ENCODE data around the gene PPA2.
"Not testable (repeated sequence)": the region's sequence is repeated elsewhere in the genome, so short reads cannot be mapped to it uniquely, and the experiment has no call there.

The PPA2 gene

DNA sequence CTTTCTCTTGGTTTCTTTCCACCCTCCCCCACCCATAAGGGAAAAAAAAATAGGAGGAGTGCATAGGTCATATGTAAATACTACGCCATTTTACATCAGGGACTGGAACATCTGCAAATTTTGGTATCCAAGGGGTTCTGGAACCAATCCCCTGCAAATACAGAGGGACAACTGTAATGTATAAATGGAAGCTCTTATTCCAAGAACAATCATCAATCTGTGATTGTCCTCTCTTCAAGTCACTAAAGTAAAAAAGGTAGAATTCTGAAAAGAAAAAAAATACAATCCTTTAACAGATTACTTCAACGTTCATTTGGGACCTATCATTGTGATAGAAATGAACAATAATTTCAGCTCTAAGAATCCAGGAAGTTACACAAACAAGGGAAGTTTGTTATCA lies 13.6 kb downstream of the PPA2 start:
- H3K4me3 ChIP-seq (ENCODE audit: low read depth, low read length): no peak overlapping the region

DNA sequence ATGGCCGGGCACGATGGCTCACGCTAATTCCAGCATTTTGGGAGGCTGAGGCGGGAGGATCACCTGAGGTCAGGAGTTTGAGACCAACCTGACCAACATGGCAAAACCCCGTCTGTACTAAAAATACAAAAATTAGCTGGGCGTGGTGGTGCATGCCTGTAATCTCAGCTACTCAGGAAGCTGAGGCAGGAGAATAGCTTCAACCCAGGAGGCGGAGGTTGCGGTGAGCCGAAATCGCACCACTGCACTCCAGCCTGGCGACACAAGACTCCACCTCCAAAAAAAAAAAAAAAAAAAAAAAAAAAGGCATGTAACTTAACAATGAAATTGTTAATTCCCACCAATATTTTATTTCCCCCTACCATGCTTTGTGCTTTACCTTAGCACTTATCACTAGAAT lies 15.3 kb downstream of the PPA2 start:
- not testable (repeated sequence) for H3K4me3 ChIP-seq (ENCODE audit: low read depth, low read length)

DNA sequence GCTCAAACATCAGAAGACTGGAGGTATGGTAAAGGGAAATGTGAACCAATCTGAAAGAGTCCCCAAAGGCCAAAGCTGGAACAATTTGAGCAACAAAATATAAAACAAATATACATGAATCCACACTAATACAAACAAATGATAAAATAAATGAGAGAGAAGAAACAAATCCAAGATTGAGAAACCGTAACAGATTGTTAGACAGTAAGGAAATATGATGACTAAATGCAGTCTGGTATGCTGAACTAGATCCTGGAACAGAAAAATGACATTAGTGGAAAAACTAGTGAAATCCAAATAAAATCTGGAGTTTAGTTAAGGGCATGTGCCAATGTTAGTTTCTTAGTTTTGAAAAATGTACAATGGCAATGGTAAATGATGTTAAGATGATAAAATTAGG lies 15.9 kb downstream of the PPA2 start:
- no peak overlapping the region for H3K4me3 ChIP-seq (ENCODE audit: low read depth, low read length)

DNA sequence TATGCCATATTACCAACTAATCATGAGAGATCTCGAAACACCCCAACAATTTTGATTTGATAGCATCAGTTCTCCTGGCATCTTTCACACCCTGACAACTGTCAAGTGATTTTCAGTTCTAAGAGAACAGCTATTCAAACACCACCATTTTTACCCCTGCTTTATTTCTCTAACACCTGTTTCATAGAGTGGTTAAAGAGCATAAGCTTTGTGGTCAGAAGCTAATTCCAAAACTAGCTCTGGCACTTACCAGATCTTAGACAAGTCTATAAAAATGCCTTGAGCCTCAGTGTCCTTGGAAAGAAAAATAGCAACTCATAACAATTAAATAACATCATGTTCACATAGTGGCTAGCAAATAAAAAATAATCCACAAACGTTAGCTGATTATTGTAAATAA lies 17.9 kb downstream of the PPA2 start:
- no peak overlapping the region for H3K4me3 ChIP-seq (ENCODE audit: low read depth, low read length)

DNA sequence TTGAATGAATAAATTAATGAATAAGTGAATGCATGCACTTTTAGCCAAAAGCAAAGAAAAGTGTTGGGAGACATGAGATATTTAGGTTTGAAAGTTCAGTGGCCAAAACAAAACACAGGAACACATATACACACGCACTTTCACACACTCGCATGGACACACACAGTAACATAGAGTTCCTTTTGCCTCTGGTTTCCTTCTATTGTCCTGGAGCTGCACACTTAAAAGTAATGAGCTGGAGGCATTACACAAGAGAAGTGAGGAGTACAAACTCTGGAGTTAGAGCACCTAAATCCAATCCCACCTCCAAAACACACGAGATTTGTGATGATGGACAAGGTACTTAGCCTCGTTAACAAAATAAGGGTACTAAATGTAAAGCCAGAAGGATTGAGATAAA lies 18.7 kb downstream of the PPA2 start:
- H3K4me3 ChIP-seq (ENCODE audit: low read depth, low read length): no peak overlapping the region

DNA sequence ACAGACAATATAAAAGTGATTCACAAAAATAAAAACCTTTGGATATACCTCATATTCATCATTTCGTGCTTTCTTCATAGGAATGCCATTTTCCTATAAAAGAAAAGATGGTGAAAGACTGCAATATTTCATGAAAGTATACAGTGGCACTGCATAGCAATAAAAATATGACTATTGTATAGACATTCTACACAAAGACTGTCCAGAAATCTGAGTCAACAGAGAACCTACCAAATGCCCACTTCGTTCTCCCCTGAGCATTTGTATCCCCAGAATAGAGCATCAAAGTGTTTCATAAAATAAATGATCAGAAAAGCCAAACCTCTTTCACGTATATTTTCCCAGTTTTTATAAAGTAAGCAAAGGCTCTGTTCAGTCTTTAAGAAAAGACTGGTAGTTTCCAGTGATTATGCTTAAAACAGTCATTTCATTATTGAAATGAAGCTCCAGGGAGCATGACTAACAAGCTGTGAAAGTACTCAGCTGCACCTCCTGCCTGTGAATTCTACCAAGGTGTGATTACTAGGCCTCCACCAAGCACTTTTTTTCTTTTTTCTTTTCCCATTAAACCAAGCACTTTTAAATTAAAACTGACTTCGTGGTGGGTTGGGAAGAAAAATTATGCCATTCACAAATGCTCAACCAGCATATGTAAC lies 20.2 kb downstream of the PPA2 start:
- H3K4me3 ChIP-seq (ENCODE audit: low read depth, low read length): no peak overlapping the region

DNA sequence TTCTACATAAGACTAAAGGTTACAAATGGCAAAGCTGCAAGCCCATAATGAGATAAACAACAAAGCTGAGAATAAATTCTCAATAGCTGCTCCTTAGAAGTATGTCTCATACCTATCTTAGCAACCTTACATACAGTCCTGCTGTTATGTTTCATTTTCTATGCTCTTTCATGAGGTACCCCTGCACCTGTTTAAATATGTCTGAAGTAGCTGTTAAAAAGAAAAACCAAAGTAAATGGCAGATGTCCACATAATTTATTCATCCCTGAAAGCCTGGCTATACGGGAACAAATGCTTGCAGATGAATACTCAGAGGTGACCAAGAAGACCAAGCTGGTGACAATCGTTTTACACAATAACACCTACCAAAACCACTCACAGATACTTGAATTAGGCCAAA lies 22.5 kb downstream of the PPA2 start:
- H3K4me3 ChIP-seq (ENCODE audit: low read depth, low read length): no peak overlapping the region

DNA sequence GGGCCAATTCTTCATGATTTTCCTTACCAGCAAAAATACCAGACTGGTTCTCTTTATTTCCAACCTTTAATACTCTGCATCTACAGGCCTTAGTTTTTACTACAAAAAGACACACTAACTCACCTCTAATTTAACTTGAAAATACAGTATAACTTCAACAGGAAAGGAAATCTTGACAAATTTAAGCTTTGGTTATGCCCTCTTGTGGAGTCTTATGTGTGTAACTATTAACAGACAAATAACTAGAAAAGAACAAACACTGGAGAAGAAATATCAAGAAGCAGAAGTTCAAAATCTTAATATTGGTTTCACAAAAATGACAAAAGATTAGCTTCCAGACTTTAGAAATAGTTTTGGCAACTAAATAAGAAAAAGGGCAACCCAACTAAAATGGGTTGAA lies 33.0 kb downstream of the PPA2 start:
- no peak overlapping the region for H3K4me3 ChIP-seq (ENCODE audit: low read depth, low read length)

DNA sequence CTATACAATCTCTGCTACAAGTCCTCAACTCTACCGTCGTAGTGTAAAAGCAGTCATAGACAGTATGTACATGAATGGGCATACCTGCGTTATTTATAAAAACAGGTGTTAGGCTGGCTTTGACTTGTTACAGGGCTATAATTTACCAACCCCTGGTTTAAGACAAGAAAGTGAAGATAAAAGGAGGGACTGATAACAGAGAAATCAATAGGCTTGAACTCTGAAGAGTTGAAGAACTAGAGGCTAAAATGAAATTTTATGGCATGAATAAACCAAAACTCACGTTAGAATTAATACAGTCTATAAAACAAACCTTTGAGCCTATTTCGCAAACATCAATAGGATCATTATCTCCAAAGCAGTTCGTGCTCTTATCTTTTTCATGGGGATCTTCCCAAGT lies 36.2 kb downstream of the PPA2 start:
- H3K4me3 ChIP-seq (ENCODE audit: low read depth, low read length): no peak overlapping the region

DNA sequence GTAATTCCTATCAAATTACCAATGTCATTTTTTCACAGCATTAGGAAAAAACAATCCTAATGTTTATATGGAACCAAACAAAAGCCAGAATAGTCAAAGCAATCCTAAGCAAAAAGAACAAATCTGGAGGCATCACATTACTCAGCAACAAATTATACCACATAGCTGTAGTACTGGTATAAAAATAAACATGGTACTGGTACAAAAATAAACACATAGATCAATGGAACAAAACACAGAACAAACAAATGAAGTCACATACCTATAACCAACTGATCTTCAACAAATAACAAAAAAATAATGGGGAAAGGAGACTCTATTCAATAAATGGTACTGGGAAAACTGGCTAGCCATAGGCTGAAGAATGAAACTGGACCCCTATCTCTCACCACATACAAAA lies 37.4 kb downstream of the PPA2 start:
- H3K4me3 ChIP-seq (ENCODE audit: low read depth, low read length): no peak overlapping the region

DNA sequence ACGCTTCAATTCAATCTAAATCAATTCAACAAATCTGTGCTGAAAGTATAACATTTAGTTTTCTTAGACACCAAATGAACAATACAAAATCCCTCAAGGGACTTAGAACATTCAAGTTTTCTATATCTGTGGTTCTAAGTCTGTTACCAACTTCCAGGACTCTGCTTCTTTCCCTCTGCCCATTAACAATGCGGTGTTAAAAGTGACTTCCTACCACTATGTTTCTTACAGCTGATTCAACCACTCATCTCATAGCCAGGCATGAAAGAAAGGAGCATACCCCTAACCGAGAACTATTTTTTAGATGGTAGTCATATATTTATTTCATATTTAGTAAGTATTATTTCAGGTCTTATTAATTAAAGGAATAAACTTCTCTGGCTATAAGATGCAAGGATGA lies 38.9 kb downstream of the PPA2 start:
- no peak overlapping the region for H3K4me3 ChIP-seq (ENCODE audit: low read depth, low read length)

DNA sequence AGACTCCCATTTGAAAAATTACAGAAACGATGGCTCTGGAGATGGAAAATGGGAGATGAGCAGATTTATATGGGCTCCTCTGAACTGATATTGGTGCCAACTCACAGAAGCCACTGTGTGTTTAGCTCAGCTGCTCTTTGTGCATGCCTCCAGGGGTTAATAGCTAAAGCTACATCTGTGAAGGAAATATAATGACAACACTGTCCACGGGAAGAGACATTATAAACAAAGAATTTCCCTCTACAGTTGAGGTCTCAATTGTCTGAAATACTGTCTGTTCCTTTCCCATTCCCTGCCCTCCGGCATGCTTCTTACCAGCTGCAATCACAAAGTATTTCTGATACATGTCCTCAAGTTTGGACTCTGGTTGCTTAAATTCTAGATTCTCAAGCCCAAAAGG lies 40.4 kb downstream of the PPA2 start:
- H3K4me3 ChIP-seq (ENCODE audit: low read depth, low read length): no peak overlapping the region

DNA sequence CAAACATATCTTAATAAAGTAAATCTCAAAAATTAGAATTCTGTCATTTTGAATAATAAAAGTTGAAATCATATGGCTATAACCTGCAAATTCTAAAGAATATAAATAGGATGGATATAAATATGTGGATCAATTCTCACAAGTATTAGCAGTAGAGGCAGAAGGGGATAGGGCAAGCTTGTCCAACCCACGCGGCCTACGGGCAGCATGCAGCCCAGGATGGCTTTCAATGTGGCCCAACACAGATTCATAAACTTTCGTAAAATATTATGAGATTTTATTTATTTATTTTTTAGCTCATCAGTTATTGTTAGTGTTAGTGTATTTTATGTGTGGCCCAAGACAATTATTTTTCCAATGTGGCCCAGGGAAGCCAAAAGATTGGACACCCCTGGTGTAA lies 41.4 kb downstream of the PPA2 start:
- no peak overlapping the region for H3K4me3 ChIP-seq (ENCODE audit: low read depth, low read length)

DNA sequence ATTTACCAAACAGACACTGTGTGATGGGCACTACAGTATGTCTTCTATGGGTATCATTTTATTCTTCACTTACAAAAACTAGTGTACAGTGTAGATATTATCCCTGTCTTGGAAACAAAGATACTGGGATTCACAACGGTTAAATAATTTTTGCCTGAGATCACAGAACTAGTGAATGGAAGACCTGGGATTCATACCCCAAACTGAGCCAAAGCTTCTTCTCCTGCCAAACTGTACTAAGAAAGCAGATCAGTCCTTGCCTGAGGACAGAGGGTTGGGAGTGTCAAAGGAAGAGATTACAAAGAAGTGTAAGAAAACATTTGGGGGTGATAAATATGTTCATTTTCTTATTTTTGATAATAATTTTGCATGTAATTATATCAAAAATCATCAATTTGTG lies 43.1 kb downstream of the PPA2 start:
- no peak overlapping the region for H3K4me3 ChIP-seq (ENCODE audit: low read depth, low read length)

DNA sequence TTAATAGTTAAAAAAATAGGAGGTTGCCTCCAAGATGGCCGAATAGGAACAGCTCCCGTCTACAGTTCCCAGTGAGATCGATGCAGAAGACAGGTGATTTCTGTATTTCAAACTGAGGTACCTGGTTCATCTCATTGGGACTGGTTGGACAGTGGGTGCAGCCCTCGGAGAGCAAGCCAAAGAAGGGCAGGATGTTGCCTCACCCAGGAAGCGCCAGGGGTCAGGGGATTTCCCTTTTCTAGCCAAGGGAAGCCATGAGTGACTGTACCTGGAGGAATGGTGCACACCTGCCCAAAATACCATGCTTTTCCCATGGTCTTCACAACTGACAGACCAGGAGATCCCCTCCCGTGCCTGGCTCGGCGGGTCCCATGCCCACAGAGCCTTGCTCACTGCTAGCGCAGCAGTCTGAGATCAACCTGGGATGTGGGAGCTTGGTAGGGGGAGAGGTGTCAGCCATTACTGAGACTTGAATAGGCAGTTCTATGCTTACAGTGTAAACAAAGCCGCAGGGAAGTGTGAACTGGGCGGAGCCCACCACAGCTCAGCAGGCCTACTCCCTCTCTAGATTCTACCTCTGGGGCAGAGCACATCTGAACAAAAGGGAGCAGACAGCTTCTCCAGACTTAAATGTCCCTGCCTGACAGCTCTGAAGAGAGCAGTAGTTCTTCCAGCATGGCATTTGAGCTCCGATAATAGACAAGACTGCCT lies 47.5 kb downstream of the PPA2 start:
- no peak overlapping the region for H3K4me3 ChIP-seq (ENCODE audit: low read depth, low read length)

DNA sequence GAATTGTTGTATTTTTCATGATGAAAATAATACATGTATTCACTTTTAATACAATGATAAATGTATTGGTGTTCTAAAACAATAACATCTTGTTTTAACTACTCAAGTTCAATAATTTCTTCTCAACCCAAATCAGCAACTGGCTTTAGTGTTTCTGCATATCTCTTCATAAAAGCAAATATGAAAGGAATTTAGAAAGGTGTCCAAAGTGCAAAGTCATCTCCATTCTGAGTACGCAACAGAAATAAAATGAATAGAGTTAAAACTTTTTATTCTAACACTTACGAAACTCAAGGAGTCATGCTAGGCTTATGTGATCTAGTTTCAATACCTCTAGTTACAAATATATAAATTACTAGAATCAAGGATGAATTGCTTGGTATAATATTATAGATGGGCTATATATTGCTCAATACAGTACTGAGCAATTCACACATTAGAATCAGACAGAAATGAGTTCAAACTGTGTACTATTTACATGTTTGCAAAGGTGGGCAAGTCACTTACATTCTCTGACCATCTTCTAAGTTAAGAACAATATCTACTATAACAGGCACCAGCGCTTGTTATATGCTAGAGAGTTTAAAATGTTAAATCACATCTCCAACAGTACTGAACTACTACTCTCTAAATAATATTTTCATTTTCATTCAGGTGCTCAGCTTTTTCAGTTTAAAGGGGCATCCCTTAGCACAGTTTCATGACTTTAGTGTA lies 51.5 kb downstream of the PPA2 start:
- no peak overlapping the region for H3K4me3 ChIP-seq (ENCODE audit: low read depth, low read length)

DNA sequence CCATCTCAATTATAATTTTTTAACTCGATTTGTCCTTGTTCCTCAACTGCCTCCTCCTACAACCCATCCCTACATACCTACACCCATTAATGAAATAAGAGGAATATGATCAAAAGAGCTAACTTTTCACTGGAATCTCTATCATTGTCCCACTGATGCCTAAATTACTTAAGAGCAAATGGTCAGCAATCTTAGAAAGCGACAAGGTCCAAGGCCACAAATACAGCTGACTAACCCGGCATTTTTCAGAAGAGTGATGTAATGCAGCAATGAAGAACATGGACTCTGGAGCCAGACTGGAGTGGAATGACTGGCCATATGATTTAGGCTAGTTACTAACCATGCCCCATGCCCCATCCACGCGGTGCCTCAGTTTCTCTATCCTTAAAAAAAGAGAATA lies 56.2 kb downstream of the PPA2 start:
- H3K4me3 ChIP-seq (ENCODE audit: low read depth, low read length): no peak overlapping the region

DNA sequence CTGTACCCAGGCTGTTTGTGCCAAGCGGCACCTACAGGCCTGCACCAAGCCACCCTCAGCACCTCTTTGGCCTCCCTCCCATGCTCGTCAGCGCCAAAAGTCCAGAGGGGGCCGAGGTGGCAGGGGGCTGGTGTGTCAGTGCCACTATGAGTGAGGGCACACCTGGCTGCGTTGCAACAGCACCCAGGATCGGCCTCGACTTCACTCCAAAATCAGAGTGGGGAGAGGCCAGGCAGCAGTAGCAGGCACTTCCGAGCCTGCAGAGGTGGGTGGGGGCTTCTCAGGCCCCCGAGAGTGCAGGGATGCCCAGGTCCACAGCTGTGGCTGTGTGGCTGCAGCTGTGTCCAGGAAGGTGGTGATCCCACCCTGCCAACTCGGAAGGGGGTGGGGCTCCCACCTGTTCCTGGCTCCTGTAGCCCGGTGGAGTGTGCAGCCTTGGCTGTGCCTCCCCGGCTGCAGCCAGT lies 58.5 kb downstream of the PPA2 start:
- H3K4me3 ChIP-seq (ENCODE audit: low read depth, low read length): no peak overlapping the region

DNA sequence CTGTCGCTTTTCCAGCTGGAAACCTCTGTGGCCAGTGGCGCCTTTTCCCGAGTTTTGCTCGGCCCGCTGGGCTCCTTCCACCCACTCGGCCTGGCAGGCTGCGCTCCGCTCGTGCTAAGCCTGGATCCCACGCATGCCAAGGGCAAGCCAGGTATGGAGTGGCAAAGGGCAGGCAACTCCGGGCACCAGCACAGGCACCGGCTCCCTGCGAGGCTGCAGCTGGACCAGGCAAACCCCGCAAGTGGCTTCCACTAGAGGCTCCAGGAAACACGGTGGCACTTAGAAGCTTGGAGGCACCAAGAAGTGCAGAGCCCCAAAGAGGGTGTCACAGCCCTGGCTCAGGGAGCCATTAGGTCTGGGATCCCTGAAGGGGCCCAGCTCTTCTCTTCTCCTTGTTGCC lies 59.5 kb downstream of the PPA2 start:
- H3K4me3 ChIP-seq (ENCODE audit: low read depth, low read length): no peak overlapping the region

DNA sequence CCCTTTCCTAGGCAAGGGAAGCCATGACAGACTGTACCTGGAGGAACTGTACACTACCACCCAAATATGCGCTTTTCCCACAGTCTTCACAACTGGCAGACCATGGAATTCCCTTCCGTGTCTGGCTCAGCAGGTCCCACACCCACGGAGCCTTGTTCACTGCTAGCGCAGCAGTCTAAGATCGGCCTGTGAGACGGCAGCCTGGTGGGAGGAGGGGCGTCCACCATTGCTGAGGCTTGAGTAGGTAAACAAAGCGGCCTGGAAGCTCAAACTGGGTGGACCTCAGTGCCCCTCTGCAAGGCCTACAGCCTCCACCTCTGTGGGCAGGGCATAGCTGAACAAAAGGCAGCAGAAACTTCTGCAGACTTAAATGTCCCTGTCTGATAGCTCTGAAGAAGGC lies 64.7 kb downstream of the PPA2 start:
- not testable (repeated sequence) for H3K4me3 ChIP-seq (ENCODE audit: low read depth, low read length)

DNA sequence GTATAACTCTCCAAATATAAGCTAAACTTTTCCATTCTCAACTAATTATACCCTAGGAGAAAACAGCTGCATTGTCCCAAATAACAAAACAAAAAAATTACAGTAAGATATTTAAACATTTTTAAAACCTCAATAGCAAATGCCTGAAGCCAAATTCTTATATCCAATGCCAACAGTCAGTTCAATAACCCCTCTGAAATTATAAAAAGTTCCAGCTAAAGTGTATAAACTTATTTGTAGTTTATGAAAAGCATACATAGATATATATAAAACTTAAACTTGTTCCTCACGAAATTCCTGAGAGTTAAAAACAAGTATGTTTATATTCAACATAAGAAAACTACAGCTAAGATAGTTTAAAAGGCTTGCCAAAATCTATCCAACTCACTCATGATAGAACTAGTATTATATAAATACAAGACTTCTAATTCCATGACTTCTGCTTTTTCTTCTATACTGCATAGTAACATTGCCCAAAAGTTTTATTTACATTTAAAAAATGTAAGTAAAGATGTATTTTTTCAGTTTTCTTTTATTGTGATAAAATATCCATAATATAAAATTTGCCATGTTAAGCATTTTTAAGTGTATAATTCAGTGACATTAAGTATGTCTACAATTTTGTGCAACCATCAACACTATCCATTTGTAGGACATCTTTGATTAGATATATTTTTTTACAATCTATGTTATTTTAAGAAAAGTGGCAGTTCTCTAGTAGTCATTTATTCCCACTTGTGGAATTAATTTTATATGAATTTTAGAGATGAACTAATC lies 72.8 kb downstream of the PPA2 start:
- no peak overlapping the region for H3K4me3 ChIP-seq (ENCODE audit: low read depth, low read length)
